ENCODE results near the gene MEX3D.

DNA sequence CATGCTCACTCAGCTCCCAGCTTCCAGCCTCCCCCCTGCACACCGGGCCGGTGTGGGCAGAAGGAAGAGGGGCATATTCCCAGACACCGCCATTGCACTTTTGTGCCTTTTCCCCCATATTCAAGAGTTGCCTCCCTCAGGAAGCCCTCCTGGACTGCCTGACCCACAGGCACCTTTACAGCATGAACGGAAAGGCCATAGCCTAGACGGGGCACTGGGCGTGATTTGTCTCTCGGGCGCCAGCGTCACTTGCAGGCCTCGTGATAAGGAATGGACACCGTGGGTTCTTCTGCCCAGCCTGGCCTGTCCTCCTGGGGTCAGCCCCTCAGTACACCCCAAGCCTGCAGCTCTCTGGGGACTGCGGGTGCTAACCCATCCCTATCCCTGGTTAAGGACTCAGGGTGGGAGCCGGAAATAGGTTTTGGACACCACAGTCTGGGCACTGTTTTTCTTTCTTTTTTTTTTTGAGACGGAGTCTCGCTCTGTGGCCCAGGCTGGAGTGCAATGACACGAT lies 38.1 kb upstream of the MEX3D start:
- TF ChIP-seq, protein P1, sequence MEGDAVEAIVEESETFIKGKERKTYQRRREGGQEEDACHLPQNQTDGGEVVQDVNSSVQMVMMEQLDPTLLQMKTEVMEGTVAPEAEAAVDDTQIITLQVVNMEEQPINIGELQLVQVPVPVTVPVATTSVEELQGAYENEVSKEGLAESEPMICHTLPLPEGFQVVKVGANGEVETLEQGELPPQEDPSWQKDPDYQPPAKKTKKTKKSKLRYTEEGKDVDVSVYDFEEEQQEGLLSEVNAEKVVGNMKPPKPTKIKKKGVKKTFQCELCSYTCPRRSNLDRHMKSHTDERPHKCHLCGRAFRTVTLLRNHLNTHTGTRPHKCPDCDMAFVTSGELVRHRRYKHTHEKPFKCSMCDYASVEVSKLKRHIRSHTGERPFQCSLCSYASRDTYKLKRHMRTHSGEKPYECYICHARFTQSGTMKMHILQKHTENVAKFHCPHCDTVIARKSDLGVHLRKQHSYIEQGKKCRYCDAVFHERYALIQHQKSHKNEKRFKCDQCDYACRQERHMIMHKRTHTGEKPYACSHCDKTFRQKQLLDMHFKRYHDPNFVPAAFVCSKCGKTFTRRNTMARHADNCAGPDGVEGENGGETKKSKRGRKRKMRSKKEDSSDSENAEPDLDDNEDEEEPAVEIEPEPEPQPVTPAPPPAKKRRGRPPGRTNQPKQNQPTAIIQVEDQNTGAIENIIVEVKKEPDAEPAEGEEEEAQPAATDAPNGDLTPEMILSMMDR (IDR thresholded peaks at IDR 0.05; ENCODE audit: insufficient read depth, low read length): no peak
- TF ChIP-seq, protein P2, sequence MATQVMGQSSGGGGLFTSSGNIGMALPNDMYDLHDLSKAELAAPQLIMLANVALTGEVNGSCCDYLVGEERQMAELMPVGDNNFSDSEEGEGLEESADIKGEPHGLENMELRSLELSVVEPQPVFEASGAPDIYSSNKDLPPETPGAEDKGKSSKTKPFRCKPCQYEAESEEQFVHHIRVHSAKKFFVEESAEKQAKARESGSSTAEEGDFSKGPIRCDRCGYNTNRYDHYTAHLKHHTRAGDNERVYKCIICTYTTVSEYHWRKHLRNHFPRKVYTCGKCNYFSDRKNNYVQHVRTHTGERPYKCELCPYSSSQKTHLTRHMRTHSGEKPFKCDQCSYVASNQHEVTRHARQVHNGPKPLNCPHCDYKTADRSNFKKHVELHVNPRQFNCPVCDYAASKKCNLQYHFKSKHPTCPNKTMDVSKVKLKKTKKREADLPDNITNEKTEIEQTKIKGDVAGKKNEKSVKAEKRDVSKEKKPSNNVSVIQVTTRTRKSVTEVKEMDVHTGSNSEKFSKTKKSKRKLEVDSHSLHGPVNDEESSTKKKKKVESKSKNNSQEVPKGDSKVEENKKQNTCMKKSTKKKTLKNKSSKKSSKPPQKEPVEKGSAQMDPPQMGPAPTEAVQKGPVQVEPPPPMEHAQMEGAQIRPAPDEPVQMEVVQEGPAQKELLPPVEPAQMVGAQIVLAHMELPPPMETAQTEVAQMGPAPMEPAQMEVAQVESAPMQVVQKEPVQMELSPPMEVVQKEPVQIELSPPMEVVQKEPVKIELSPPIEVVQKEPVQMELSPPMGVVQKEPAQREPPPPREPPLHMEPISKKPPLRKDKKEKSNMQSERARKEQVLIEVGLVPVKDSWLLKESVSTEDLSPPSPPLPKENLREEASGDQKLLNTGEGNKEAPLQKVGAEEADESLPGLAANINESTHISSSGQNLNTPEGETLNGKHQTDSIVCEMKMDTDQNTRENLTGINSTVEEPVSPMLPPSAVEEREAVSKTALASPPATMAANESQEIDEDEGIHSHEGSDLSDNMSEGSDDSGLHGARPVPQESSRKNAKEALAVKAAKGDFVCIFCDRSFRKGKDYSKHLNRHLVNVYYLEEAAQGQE (IDR thresholded peaks at IDR 0.05; ENCODE audit: insufficient replicate concordance, low read depth): no peak
- no peak for TF ChIP-seq POLR2AphosphoS5 (IDR thresholded peaks at IDR 0.05; ENCODE audit: low read depth)
